ENCODE measurements around the gene DTX3L. TPM values are rescaled to one million over a fixed set of nuclear protein-coding genes. Genes with fewer than 3 reads are reported as not detected.
A peak's percentile ranks its signal among the peaks of the same experiment; 100 is the strongest.

DTX3L gene
- total and polyA plus RNA-seq, 2 of the 13 experiments (the other 11 are each of a cell fraction or from before 2014, with no cell fraction given) = 2.5 to 10.9 TPM

- TF ChIP-seq STAT6 (CRISPR knock-in tag; IDR thresholded peaks at IDR 0.05; ENCODE audit: borderline replicate concordance) (no peak), ZNF362 (CRISPR knock-in tag; IDR thresholded peaks at IDR 0.05; ENCODE audit: borderline replicate concordance) (peak; percentile 33; the same call in 1 of the 2 replicates), ZNF18 (CRISPR knock-in tag; IDR thresholded peaks at IDR 0.05; ENCODE audit: insufficient replicate concordance) (no peak), ZNF543 (CRISPR knock-in tag; IDR thresholded peaks at IDR 0.05) (peak; percentile 91), HNRNPH1 (optimal IDR thresholded peaks at IDR 0.05; ENCODE audit: low read depth, low read length) (no peak), ZNF614 (CRISPR knock-in tag; IDR thresholded peaks at IDR 0.05; ENCODE audit: borderline replicate concordance) (0 out of 2 replicates have a peak, but pooled peaks have one; percentile 26), ZC3H13 (CRISPR knock-in tag; IDR thresholded peaks at IDR 0.05) (0 out of 2 replicates have a peak, but pooled peaks have one; percentile 52), TFDP2 (CRISPR knock-in tag; IDR thresholded peaks at IDR 0.05) (peak; percentile 85), FOSL2 (CRISPR knock-in tag; IDR thresholded peaks at IDR 0.05) (peak; percentile 40; the same call in 1 of the 2 replicates), NFKBIZ (CRISPR knock-in tag; IDR thresholded peaks at IDR 0.05) (no peak), ADNP (CRISPR knock-in tag; IDR thresholded peaks at IDR 0.05) (no peak), ZNF713 (CRISPR knock-in tag; IDR thresholded peaks at IDR 0.05) (no peak), ZNF329 (CRISPR knock-in tag; IDR thresholded peaks at IDR 0.05; ENCODE audit: low read depth) (no peak), CTCF (CRISPR knock-in tag; IDR thresholded peaks at IDR 0.05) (peak; percentile 19; the same call in 1 of the 2 replicates), ZNF414 (CRISPR knock-in tag; IDR thresholded peaks at IDR 0.05) (no peak), GTF2F1 (IDR thresholded peaks at IDR 0.05; ENCODE audit: low read length) (no peak), ZNF468 (CRISPR knock-in tag; IDR thresholded peaks at IDR 0.05) (0 out of 2 replicates have a peak, but pooled peaks have one; percentile 63), TOPORS (CRISPR knock-in tag; IDR thresholded peaks at IDR 0.05) (no peak; the same call in 1 of the 2 replicates), MEF2D (CRISPR knock-in tag; IDR thresholded peaks at IDR 0.05) (no peak), ZNF652 (CRISPR knock-in tag; IDR thresholded peaks at IDR 0.05; ENCODE audit: borderline replicate concordance, low read depth) (no peak)
Measured at GRCh38 chr3:122564155-122564912, at the start of gene DTX3L, which contains the start of gene PARP9 (continued).

Data from HepG2 (cell line).